ENCODE results near the gene WDR3. TPM values are rescaled to one million over a fixed set of nuclear protein-coding genes. Genes with fewer than 3 reads are reported as not detected.

The WDR3 gene
- total RNA-seq, 2 donors from 2014 or later = 29.9 to 32.9 TPM

- Histone ChIP-seq H3K36me3 (ENCODE audit: control insufficient read depth, insufficient read depth, low read length) (peaks cover 55% of the 10 kb centered on the region), H3K4me3 (ENCODE audit: low read length) (no peak overlapping the region), H3K27me3 (ENCODE audit: control insufficient read depth, insufficient read depth, low read length, poor library complexity, severe bottlenecking) (no peaks in the 10 kb centered on the region), H3K9me3 (ENCODE audit: control insufficient read depth, low read length) (no peaks in the 10 kb centered on the region), H3K4me1 (ENCODE audit: control insufficient read depth, insufficient read depth, low read length) (no peaks in the 10 kb centered on the region), H3K27ac (ENCODE audit: low read depth, low read length) (no peak overlapping the region), H3K9ac (ENCODE audit: extremely low read depth, low read length, poor library complexity, severe bottlenecking) (no peak overlapping the region)
- H3K9me3 Mint-ChIP-seq = no peaks in the 10 kb centered on the region
- no peak for DNase-seq
- no peak overlapping the region for H3K27ac Mint-ChIP-seq
- H3K27me3 Mint-ChIP-seq (ENCODE audit: insufficient read depth) = no peaks in the 10 kb centered on the region
- TF ChIP-seq, protein P1, sequence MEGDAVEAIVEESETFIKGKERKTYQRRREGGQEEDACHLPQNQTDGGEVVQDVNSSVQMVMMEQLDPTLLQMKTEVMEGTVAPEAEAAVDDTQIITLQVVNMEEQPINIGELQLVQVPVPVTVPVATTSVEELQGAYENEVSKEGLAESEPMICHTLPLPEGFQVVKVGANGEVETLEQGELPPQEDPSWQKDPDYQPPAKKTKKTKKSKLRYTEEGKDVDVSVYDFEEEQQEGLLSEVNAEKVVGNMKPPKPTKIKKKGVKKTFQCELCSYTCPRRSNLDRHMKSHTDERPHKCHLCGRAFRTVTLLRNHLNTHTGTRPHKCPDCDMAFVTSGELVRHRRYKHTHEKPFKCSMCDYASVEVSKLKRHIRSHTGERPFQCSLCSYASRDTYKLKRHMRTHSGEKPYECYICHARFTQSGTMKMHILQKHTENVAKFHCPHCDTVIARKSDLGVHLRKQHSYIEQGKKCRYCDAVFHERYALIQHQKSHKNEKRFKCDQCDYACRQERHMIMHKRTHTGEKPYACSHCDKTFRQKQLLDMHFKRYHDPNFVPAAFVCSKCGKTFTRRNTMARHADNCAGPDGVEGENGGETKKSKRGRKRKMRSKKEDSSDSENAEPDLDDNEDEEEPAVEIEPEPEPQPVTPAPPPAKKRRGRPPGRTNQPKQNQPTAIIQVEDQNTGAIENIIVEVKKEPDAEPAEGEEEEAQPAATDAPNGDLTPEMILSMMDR (conservative IDR thresholded peaks at IDR 0.05) = no peak
- H3K36me3 Mint-ChIP-seq (ENCODE audit: low read depth) = peaks cover 44% of the 10 kb centered on the region
- no peak overlapping the region for H3K4me3 Mint-ChIP-seq
- 94 to 100% methylated on average over 3 to 4 of the region's 4 CpGs for WGBS, 2 experiments (ENCODE audit: insufficient coverage in 1 of 2, insufficient read length in 1 of 2)
- H3K4me1 Mint-ChIP-seq = no peaks in the 10 kb centered on the region
These were observed 26.6 kb upstream of the WDR3 start for GRCh38 chr1:117902944-117903343.

DNA sequence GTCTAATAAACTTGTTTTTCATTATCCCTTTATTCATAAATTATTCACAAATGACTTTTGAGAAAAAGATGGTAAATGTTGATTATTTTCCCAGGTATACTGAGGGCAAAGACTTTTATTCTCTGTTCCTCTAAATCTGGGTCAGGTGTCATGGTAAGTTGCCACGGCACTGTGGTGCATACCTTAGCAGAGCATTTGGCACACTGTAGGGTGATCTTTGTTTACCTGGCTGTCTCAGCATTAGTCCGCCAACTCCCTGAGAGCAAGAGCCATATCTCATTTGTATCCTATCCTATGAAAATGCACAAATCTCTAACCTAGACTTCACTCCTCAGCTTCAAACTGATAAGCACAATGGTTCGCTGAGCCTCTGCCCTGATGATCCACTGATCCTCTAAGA is 25.1 kb upstream of the WDR3 start:
- no peaks in the 10 kb centered on the region for H3K9me3 Mint-ChIP-seq
- no peaks in the 10 kb centered on the region for H3K4me1 Mint-ChIP-seq
- no peak overlapping the region for H3K27ac ChIP-seq (ENCODE audit: low read depth, low read length)
- H3K27ac Mint-ChIP-seq = no peak overlapping the region
- no peak overlapping the region for H3K4me3 ChIP-seq (ENCODE audit: low read length)
- H3K9me3 ChIP-seq (ENCODE audit: control insufficient read depth, low read length) = no peaks in the 10 kb centered on the region
- H3K36me3 ChIP-seq (ENCODE audit: control insufficient read depth, insufficient read depth, low read length) = peaks cover 48% of the 10 kb centered on the region
- peaks cover 44% of the 10 kb centered on the region for H3K36me3 Mint-ChIP-seq (ENCODE audit: low read depth)
- no peak overlapping the region for H3K4me3 Mint-ChIP-seq
- 90 to 95% methylated on average over 3 of the region's 3 CpGs for WGBS, 2 experiments (ENCODE audit: insufficient coverage in 1 of 2, insufficient read length in 1 of 2)
- no peak for DNase-seq
- H3K9ac ChIP-seq (ENCODE audit: extremely low read depth, low read length, poor library complexity, severe bottlenecking) = no peak overlapping the region
- H3K4me1 ChIP-seq (ENCODE audit: control insufficient read depth, insufficient read depth, low read length) = no peaks in the 10 kb centered on the region
- TF ChIP-seq, protein P1 (conservative IDR thresholded peaks at IDR 0.05) = no peak
- H3K27me3 Mint-ChIP-seq (ENCODE audit: insufficient read depth) = no peaks in the 10 kb centered on the region
- no peaks in the 10 kb centered on the region for H3K27me3 ChIP-seq (ENCODE audit: control insufficient read depth, insufficient read depth, low read length, poor library complexity, severe bottlenecking)

- no peak overlapping the region for H3K27ac Mint-ChIP-seq
- no peaks in the 10 kb centered on the region for H3K4me1 Mint-ChIP-seq
- peaks cover 44% of the 10 kb centered on the region for H3K36me3 Mint-ChIP-seq (ENCODE audit: low read depth)
- no peaks in the 10 kb centered on the region for H3K9me3 Mint-ChIP-seq
- no peak overlapping the region for H3K4me3 Mint-ChIP-seq
- H3K9ac ChIP-seq (ENCODE audit: extremely low read depth, low read length, poor library complexity, severe bottlenecking) = no peak overlapping the region
- H3K36me3 ChIP-seq (ENCODE audit: control insufficient read depth, insufficient read depth, low read length) = peaks cover 50% of the 10 kb centered on the region
- H3K4me1 ChIP-seq (ENCODE audit: control insufficient read depth, insufficient read depth, low read length) = no peaks in the 10 kb centered on the region
- no peak overlapping the region for H3K27ac ChIP-seq (ENCODE audit: low read depth, low read length)
- whole genome bisulfite sequencing, 2 experiments (ENCODE audit: insufficient coverage in 1 of 2, insufficient read length in 1 of 2) = 87 to 94% methylated on average over 2 of the region's 2 CpGs
- TF ChIP-seq, protein P1 (conservative IDR thresholded peaks at IDR 0.05) = no peak
- H3K9me3 ChIP-seq (ENCODE audit: control insufficient read depth, low read length) = no peaks in the 10 kb centered on the region
- DNase-seq = no peak
- no peak overlapping the region for H3K4me3 ChIP-seq (ENCODE audit: low read length)
- no peaks in the 10 kb centered on the region for H3K27me3 ChIP-seq (ENCODE audit: control insufficient read depth, insufficient read depth, low read length, poor library complexity, severe bottlenecking)
- no peaks in the 10 kb centered on the region for H3K27me3 Mint-ChIP-seq (ENCODE audit: insufficient read depth)
These were observed 24.5 kb upstream of the WDR3 start for GRCh38 chr1:117905019-117905418.
